ENCODE data around the gene ZNF485. TPM values are rescaled to one million over a fixed set of nuclear protein-coding genes. Genes with fewer than 3 reads are reported as not detected.

Gene ZNF485
- total RNA-seq, 1 donor from 2014 or later: 5.7 TPM

DNA sequence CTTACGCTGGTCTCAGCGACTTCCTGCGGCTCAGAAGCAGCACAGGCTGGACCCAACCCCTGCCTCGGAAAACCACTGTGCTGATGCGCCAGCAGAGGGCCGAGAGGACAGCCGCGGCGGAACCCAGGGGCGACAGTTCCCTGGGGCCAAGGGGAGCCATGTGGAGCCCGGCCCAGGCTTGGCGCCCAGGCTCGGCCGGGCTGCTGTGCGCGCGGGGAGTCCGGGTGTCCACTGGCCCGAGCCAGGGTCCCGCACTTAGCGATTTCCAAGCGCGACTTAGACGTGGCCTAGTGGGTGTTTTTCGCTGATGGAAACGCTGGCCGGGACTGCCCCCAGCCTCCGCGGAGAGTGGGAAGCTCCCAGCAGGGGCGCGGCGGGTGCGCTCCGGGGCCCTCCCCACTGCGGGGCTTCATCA lies 61.1 kb downstream of the ZNF485 start:
- peaks cover 49% of the 10 kb centered on the region for H3K27me3 Mint-ChIP-seq
- no peaks in the 10 kb centered on the region for H3K9me3 Mint-ChIP-seq (ENCODE audit: low read depth)
- TF ChIP-seq, protein P1, sequence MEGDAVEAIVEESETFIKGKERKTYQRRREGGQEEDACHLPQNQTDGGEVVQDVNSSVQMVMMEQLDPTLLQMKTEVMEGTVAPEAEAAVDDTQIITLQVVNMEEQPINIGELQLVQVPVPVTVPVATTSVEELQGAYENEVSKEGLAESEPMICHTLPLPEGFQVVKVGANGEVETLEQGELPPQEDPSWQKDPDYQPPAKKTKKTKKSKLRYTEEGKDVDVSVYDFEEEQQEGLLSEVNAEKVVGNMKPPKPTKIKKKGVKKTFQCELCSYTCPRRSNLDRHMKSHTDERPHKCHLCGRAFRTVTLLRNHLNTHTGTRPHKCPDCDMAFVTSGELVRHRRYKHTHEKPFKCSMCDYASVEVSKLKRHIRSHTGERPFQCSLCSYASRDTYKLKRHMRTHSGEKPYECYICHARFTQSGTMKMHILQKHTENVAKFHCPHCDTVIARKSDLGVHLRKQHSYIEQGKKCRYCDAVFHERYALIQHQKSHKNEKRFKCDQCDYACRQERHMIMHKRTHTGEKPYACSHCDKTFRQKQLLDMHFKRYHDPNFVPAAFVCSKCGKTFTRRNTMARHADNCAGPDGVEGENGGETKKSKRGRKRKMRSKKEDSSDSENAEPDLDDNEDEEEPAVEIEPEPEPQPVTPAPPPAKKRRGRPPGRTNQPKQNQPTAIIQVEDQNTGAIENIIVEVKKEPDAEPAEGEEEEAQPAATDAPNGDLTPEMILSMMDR (IDR thresholded peaks at IDR 0.05; ENCODE audit: unreplicated experiment): peak; percentile 66
- H3K4me1 Mint-ChIP-seq (ENCODE audit: low read depth): no peaks in the 10 kb centered on the region
- no peaks in the 10 kb centered on the region for H3K36me3 Mint-ChIP-seq (ENCODE audit: insufficient read depth)
- peak; percentile 28 for DNase-seq (ENCODE audit: low spot score, unreplicated experiment)
- no peak overlapping the region for H3K27ac Mint-ChIP-seq
- H3K4me3 Mint-ChIP-seq (ENCODE audit: low read depth): no peak overlapping the region

Other genes starting within 250 kb of the ZNF485 start
- gene FXYD4, start 234.8 kb upstream of the ZNF485 start, total RNA-seq: not detected in 2 replicates
- gene HNRNPF, start 197.3 kb upstream of the ZNF485 start, total RNA-seq: 211 and 221 TPM in 2 replicates
- 6.2 and 7.1 TPM in 2 replicates for gene ZNF487, start 169.3 kb upstream of the ZNF485 start, total RNA-seq
- 11.8 and 12.3 TPM in 2 replicates for gene ZNF239, start 31.8 kb upstream of the ZNF485 start, total RNA-seq
- 52.0 and 57.6 TPM in 2 replicates for gene ZNF32, start 42.4 kb downstream of the ZNF485 start, total RNA-seq

Data from progenitor cell of endocrine pancreas (in vitro differentiated cells).